Mesothelial cell of epicardium (in vitro differentiated cells): ENCODE results near the gene GET4. TPM values are rescaled to one million over a fixed set of nuclear protein-coding genes. Genes with fewer than 3 reads are reported as not detected.

Experiments
- DNase-seq, 2 experiments: peaks; one replicate each; pipeline ENCODE4 v3.0.0; 2021; ENCODE audit warnings: low spot score in 2 of 2; ENCODE audit not compliant: unreplicated experiment in 2 of 2
- H3K27ac Mint-ChIP-seq: 2 replicates; pipeline ENCODE4 v1.8.0; 2021; ENCODE audit warnings: mixed read lengths
- H3K27me3 Mint-ChIP-seq: 2 replicates; pipeline ENCODE4 v1.8.0; 2021; ENCODE audit warnings: low read depth, mixed read lengths
- H3K36me3 Mint-ChIP-seq: 2 replicates; pipeline ENCODE4 v1.8.0; 2021; ENCODE audit warnings: mixed read lengths
- H3K4me1 Mint-ChIP-seq: 2 replicates; pipeline ENCODE4 v1.8.0; 2021; ENCODE audit warnings: mixed read lengths
- H3K4me3 Mint-ChIP-seq: 2 replicates; pipeline ENCODE4 v1.8.0; 2021; ENCODE audit warnings: mild to moderate bottlenecking, moderate library complexity, mixed read lengths
- H3K9me3 Mint-ChIP-seq: 2 replicates; pipeline ENCODE4 v1.8.0; 2021; ENCODE audit warnings: mixed read lengths
- total RNA-seq: library from RNA; stranded (reverse); gene quantifications from 3 replicates; pipeline ENCODE4 v1.2.1, GENCODE V29; 2021
- TF ChIP-seq, protein P1 (sequence below): fragments of 200-600 bp; sonication (generic); IDR thresholded peaks from one replicate; pipeline ENCODE4 v1.5.0; 2021; ENCODE audit warnings: antibody characterized with exemption; ENCODE audit not compliant: unreplicated experiment

The GET4 gene
- total RNA-seq, 1 donor from 2014 or later: 77.6 TPM

DNA sequence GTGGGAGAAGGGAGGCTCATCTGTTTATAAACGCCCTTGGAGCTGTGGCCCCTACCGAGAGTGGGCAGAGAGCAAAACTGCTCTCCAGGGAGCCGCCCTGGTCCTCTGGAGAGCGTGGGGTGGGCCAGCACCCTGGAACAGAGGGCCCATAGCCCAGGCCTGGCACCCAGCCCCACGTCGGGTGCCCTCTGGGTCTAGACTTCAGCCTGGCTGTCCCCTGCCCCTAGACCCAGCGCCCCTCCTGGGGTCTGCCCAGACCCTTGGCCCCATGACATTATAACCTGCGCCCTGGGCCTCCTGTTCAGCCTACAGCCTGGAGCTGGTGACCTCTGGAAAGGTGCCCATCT, 24.7 kb downstream of the GET4 start:
- TF ChIP-seq, protein P1, sequence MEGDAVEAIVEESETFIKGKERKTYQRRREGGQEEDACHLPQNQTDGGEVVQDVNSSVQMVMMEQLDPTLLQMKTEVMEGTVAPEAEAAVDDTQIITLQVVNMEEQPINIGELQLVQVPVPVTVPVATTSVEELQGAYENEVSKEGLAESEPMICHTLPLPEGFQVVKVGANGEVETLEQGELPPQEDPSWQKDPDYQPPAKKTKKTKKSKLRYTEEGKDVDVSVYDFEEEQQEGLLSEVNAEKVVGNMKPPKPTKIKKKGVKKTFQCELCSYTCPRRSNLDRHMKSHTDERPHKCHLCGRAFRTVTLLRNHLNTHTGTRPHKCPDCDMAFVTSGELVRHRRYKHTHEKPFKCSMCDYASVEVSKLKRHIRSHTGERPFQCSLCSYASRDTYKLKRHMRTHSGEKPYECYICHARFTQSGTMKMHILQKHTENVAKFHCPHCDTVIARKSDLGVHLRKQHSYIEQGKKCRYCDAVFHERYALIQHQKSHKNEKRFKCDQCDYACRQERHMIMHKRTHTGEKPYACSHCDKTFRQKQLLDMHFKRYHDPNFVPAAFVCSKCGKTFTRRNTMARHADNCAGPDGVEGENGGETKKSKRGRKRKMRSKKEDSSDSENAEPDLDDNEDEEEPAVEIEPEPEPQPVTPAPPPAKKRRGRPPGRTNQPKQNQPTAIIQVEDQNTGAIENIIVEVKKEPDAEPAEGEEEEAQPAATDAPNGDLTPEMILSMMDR: no peak
- no peak overlapping the region for H3K4me3 Mint-ChIP-seq
- H3K9me3 Mint-ChIP-seq: no peaks in the 10 kb centered on the region
- no peak for DNase-seq
- H3K27ac Mint-ChIP-seq: no peak overlapping the region
- H3K36me3 Mint-ChIP-seq: peaks cover 5% of the 10 kb centered on the region
- H3K4me1 Mint-ChIP-seq: peaks cover 1% of the 10 kb centered on the region
- H3K27me3 Mint-ChIP-seq: peaks cover 31% of the 10 kb centered on the region

DNA sequence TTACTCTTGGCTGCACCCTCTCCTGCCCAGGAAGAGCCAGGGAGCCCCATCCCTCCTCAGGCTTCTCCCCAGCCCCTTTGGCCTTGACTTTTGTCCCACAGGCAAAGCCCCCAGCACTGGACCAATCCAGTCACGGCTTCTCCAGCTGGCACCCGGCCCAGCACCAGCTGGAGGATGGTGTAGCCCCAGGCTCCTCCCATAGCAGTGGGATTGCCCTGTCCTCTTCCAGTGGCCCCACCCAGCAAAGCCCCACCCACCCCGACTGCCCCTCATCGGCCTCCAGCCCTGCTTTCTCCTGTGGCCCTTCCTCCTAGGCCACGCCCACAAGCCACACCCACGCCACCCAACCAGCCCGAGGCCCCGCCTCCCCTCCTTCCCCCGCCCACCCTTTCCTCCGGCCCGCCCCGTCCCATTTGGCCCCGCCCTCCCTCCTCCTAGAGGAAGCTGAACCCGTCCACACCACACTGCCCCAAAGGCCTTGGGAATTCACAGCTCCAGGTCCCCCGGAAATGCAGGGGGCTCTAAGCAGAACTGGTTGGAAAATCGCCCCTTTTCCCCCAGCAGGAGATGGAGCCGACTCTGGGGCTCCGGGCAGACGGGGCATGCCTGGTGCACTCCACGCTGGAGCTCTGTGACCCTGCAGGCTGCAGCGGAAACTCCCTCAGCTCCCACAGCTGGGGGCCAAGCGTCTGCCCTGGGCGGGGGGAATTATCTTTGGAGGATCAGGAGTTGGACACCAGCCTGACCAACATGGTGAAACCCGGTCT, 25.2 kb downstream of the GET4 start:
- peak in 1 of 2 experiments; percentile 67 for DNase-seq
- H3K27ac Mint-ChIP-seq: no peak overlapping the region
- peaks cover 1% of the 10 kb centered on the region for H3K4me1 Mint-ChIP-seq
- peaks cover 31% of the 10 kb centered on the region for H3K27me3 Mint-ChIP-seq
- no peak overlapping the region for H3K4me3 Mint-ChIP-seq
- H3K36me3 Mint-ChIP-seq: no peaks in the 10 kb centered on the region
- H3K9me3 Mint-ChIP-seq: no peaks in the 10 kb centered on the region
- TF ChIP-seq, protein P1: no peak

DNA sequence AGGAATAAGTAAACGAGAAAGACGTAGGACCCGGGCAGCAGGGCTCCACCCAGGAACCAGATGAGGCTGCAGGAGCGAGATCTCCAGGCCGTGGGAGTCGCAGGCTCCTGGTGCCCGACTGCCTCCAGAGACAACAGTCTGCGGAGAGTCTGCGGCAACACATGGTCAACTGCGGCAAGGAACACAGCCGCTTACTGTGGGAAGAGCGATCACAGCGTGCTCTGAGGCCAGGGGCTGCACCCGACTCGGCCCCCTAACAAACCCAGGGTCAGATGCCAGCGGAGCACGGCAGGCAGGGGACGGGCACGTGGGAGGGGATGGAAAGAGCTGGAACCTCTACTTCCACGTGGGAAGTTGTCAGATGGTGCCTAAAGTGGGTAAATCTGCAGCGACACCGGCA, 26.6 kb downstream of the GET4 start:
- peaks cover 34% of the 10 kb centered on the region for H3K27me3 Mint-ChIP-seq

DNA sequence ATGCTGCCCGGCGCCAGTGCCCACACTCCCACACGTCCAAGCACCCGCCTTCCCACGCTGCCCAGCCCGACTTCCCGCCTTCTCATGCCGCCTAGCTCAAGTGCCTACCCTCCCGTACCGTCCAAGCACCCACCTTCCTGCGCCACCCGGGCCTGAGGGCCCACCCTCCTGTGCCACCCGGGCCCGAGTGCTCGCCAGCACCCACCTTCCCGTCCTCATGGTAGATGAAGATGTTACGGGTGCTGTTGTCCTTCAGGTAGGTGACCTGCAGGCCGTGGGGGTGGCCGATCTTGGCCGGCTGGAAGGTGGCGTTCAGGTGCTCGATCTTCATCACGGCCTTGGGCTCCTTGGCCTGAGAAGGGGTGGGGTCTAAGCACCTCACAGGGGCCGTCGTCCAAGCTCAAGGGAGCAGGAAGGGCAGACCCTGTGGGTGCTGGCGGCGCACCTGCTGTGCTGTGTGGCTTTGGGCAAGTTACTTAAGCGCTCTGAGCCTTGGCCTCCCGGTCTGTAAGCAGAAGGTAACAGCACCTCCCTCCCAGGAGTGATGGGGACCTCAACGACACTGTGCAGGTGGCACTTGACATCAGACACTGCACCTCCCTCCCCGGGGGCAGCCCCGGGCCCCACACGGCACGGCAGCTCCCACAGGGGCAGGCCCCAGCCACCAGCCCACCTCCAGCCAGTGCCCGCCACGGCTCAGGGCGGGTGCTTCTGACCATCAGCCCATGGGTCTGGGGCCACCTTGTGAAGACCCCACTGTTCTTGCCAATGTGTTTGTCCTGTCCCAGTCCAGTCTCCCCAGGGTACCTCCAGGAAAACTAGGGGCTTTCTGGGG, 27.8 kb downstream of the GET4 start:
- peaks cover 37% of the 10 kb centered on the region for H3K27me3 Mint-ChIP-seq
- no peak overlapping the region for H3K27ac Mint-ChIP-seq
- H3K4me1 Mint-ChIP-seq: no peaks in the 10 kb centered on the region
- H3K9me3 Mint-ChIP-seq: no peaks in the 10 kb centered on the region
- no peak overlapping the region for H3K4me3 Mint-ChIP-seq
- H3K36me3 Mint-ChIP-seq: no peaks in the 10 kb centered on the region
- DNase-seq: no peak
- TF ChIP-seq, protein P1: no peak

More for the DNA sequence above, 26.6 kb downstream of the GET4 start:
- Mint-ChIP-seq H3K36me3 (no peaks in the 10 kb centered on the region), H3K9me3 (no peaks in the 10 kb centered on the region), H3K4me3 (no peak overlapping the region), H3K27ac (no peak overlapping the region), H3K4me1 (no peaks in the 10 kb centered on the region)
- DNase-seq: no peak
- TF ChIP-seq, protein P1: no peak

DNA sequence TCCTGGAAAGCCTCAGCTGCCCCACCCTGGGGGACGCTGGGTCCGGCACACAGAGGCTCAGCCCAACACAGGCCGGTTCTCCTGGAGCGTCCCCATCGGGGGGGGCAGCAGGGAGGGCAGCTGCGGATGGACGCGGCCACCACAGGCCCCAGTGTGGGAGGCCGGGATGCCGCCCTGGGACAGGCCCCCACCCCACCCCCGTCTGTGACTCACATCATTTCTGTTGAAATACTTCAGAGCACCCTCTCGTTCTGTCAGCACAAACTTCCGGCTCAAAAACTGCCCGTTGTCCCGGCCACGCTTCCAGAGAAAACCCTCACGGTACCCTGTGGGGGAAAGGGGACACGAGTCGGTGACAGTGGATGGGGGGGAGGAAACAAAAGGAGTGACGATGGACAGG, 28.5 kb downstream of the GET4 start:
- no peak overlapping the region for H3K27ac Mint-ChIP-seq
- no peaks in the 10 kb centered on the region for H3K9me3 Mint-ChIP-seq
- no peak overlapping the region for H3K4me3 Mint-ChIP-seq
- H3K27me3 Mint-ChIP-seq: peaks cover 38% of the 10 kb centered on the region
- TF ChIP-seq, protein P1: no peak
- H3K4me1 Mint-ChIP-seq: no peaks in the 10 kb centered on the region
- DNase-seq: no peak
- H3K36me3 Mint-ChIP-seq: no peaks in the 10 kb centered on the region
